Lower leg skin (tissue), 4 donors: ENCODE results near the gene FAM131A. TPM values are rescaled to one million over a fixed set of nuclear protein-coding genes. Genes with fewer than 3 reads are reported as not detected.

Experiments
- DNase-seq, 2 donors: peaks; one replicate each; pipeline ENCODE4 v3.0.0-alpha.2; 2019; ENCODE audit warnings: low spot score in 2 of 2
- H3K4me3 ChIP-seq: fragments of 200-600 bp; sonication (generic); 2 replicates; pipeline ENCODE4 v1.5.1; 2017; ENCODE audit warnings: mild to moderate bottlenecking, low read depth; ENCODE audit not compliant: poor library complexity, severe bottlenecking
- POLR2A ChIP-seq, 2 donors: fragments of 450-650 bp; IDR thresholded peaks; one replicate each; pipeline ENCODE4 v1.6.1; 2016 to 2017; ENCODE audit warnings: antibody characterized with exemption in 2 of 2, mild to moderate bottlenecking in 1 of 2, moderate library complexity in 1 of 2
- WGBS, 2 donors: methylation state at CpG; one replicate each; pipeline ENCODE4 v1.1.5; 2018; 5-methylcytosine and 5-hydroxymethylcytosine counted together
- intact Hi-C: fragments of 100-400 bp; cut with DNase I; formaldehyde crosslinking; loops from one replicate; pipeline ENCODE4 v1.15.0; 2023; ENCODE audit warnings: low total_unique reads
- total RNA-seq, 4 donors: library from RNA; depleted of rRNA; stranded (reverse); fragments of >200 nt; gene quantifications; one replicate each; pipeline ENCODE4 v1.1.0, GENCODE V29; 2016
- TF ChIP-seq, protein P1 (sequence below), 3 donors: fragments of 450-650 bp; IDR thresholded peaks; one replicate each; pipeline ENCODE4 v1.5.1; 2016; ENCODE audit warnings: antibody characterized with exemption in 3 of 3, mild to moderate bottlenecking in 3 of 3, moderate library complexity in 2 of 3

FAM131A gene
- total RNA-seq, 4 donors from 2014 or later = 60.3 to 81.7 (median 66.9) TPM

DNA sequence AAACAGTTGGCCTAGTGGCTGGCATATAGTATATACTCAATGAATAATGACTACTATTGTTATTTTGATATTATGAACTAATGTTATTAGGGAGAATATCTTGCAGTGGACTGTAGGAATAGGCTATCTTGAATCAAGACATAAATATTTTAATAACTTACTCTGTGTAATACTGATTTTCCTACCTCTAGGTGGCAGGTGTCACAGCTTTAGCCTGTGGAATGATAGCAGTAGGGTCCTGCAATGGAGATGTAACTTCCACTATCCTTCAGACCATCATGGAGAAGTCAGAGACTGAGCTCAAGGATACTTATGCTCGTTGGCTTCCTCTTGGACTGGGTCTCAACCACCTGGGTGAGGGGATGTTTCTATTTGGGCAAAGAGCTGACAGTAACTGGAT, 31.8 kb upstream of the FAM131A start:
- no peak for DNase-seq
- no peak overlapping the region for H3K4me3 ChIP-seq
- intact Hi-C loops = loop anchor here (10.0 kb wide), 1 partner anchor 49 kb away; no protein-coding TSS in a partner anchor
- TF ChIP-seq POLR2A (IDR thresholded peaks at IDR 0.05) = no peak
- TF ChIP-seq, protein P1, sequence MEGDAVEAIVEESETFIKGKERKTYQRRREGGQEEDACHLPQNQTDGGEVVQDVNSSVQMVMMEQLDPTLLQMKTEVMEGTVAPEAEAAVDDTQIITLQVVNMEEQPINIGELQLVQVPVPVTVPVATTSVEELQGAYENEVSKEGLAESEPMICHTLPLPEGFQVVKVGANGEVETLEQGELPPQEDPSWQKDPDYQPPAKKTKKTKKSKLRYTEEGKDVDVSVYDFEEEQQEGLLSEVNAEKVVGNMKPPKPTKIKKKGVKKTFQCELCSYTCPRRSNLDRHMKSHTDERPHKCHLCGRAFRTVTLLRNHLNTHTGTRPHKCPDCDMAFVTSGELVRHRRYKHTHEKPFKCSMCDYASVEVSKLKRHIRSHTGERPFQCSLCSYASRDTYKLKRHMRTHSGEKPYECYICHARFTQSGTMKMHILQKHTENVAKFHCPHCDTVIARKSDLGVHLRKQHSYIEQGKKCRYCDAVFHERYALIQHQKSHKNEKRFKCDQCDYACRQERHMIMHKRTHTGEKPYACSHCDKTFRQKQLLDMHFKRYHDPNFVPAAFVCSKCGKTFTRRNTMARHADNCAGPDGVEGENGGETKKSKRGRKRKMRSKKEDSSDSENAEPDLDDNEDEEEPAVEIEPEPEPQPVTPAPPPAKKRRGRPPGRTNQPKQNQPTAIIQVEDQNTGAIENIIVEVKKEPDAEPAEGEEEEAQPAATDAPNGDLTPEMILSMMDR (IDR thresholded peaks at IDR 0.05) = no peak
- 48 to 90% methylated on average over 1 of the region's 1 CpG for WGBS, 2 donors

DNA sequence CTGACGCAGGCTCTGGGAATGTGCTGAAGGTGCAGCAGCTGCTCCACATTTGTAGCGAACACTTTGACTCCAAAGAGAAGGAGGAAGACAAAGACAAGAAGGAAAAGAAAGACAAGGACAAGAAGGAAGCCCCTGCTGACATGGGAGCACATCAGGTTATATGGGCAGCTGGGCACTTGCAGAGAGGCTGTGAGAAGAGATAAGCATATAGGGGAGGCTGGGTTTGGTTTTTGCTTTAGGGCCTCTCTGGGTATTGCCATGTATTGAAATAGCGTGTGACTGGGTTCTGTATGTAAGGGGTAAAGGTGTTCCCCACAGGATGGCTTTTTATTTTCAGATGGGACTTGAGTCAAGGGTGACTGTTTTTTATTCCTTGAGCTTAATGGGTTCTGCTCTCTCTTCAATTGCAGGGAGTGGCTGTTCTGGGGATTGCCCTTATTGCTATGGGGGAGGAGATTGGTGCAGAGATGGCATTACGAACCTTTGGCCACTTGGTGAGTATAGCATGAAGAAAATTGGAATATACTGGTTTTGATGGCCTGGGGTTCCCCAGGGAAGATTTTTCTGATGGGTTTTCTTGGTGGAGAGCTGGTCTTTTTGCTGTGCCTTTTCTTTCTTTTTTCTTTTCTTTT, 30.9 kb upstream of the FAM131A start:
- TF ChIP-seq POLR2A (IDR thresholded peaks at IDR 0.05) = no peak
- TF ChIP-seq, protein P1 (IDR thresholded peaks at IDR 0.05) = no peak
- no peak for DNase-seq
- intact Hi-C loops = loop anchor here (10.0 kb wide), 1 partner anchor 48 kb away; no protein-coding TSS in a partner anchor
- H3K4me3 ChIP-seq = no peak overlapping the region
- WGBS, 2 donors = 92 to 93% methylated on average over 4 of the region's 4 CpGs

DNA sequence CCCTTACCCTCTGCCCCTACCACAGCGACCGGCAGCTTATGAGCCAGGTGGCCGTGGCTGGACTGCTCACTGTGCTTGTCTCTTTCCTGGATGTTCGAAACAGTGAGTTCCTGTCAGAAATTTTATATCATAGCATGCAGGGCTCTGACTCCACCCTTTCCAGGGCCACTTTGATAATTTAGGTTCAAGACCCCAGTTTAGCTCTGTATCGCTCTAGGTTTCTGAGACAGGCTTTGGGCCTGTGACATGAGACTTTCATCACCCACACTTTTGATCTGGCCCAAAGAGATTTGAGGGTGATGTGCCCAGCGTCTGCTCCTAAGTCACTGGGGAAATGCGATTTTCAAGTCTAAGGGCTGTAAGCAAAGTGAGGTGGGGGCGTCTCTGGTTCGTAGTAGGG, 29.5 kb upstream of the FAM131A start:
- no peak for DNase-seq
- intact Hi-C loops = loop anchor here (10.0 kb wide), 1 partner anchor 47 kb away; no protein-coding TSS in a partner anchor
- 91 to 95% methylated on average over 9 of the region's 9 CpGs for WGBS, 2 donors
- H3K4me3 ChIP-seq = no peak overlapping the region
- TF ChIP-seq, protein P1 (IDR thresholded peaks at IDR 0.05) = no peak
- TF ChIP-seq POLR2A (IDR thresholded peaks at IDR 0.05) = no peak

DNA sequence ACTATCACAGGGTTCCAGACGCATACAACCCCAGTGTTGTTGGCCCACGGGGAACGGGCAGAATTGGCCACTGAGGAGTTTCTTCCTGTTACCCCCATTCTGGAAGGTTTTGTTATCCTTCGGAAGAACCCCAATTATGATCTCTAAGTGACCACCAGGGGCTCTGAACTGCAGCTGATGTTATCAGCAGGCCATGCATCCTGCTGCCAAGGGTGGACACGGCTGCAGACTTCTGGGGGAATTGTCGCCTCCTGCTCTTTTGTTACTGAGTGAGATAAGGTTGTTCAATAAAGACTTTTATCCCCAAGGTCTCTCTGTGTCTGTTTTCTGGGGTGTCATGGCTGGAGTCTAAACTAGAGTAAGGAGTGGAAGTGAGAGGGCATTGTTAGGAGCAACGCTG, 28.7 kb upstream of the FAM131A start:
- intact Hi-C loops = loop anchor here (10.0 kb wide), 1 partner anchor 46 kb away; no protein-coding TSS in a partner anchor
- TF ChIP-seq, protein P1 (IDR thresholded peaks at IDR 0.05) = no peak
- no peak for TF ChIP-seq POLR2A (IDR thresholded peaks at IDR 0.05)
- 80 to 85% methylated on average over 7 of the region's 7 CpGs for WGBS, 2 donors
- no peak for DNase-seq
- no peak overlapping the region for H3K4me3 ChIP-seq

DNA sequence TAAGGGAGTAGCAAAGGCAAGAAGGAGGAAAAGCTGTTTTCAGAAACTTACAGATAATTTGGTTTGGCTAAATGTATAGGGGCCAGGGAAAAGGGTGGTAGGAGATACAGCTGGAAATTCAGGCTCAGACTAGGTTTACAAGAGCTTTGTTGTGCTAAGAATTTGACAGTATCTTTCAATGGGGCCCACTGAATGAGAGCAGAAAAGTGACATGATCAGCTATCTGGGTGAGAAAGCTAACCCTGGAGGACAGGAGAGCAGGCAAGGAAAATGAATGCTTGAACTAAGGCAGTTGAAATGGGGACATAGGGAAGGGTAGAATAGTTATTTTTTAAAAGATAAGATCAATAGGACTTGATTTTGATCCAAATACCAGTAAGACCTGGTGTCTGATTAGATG, 25.8 kb upstream of the FAM131A start:
- TF ChIP-seq, protein P1 (IDR thresholded peaks at IDR 0.05) = no peak
- TF ChIP-seq POLR2A (IDR thresholded peaks at IDR 0.05) = no peak
- no peak for DNase-seq
- intact Hi-C loops = no loop called here
- no peak overlapping the region for H3K4me3 ChIP-seq

DNA sequence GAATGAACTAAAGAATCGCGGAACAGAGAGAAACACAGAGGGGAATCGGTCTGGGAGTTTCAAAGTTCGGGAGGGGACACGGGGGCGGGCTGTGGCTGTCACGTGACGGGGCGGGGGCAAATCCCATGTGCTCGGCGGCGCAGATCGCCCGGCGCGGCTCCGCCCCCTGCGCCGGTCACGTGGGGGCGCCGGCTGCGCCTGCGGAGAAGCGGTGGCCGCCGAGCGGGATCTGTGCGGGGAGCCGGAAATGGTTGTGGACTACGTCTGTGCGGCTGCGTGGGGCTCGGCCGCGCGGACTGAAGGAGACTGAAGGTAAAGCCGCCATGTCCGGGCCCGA, 23.1 kb upstream of the FAM131A start, which contains the start of gene EIF4G1:
TSS of gene EIF4G1 (plus strand) at position 244 of the 337 bp plus-strand sequence. CDS start 1,191 bp downstream, outside the sequence.
- intact Hi-C loops = no loop called here
- DNase-seq = peak; percentile 92 to 99
- 0 to 1% methylated on average over 28 to 38 of the region's 40 CpGs for WGBS, 2 donors
- H3K4me3 ChIP-seq = peak within 1 kb of the TSS; percentile 57
- no peak for TF ChIP-seq POLR2A (IDR thresholded peaks at IDR 0.05)
- TF ChIP-seq, protein P1 (IDR thresholded peaks at IDR 0.05) = no peak
